Right lobe of liver (tissue), 4 donors: ENCODE results near the gene CAMKMT.

Source experiments
- POLR2A ChIP-seq: fragments of 450-650 bp; IDR thresholded peaks from one replicate; pipeline ENCODE4 v1.6.1; 2017; ENCODE audit warnings: antibody characterized with exemption, mild to moderate bottlenecking
- TF ChIP-seq, protein P1 (sequence below), 4 donors: fragments of 200-600 bp in 3 of 4; fragments of 450-650 bp in 1 of 4; IDR thresholded peaks; one replicate each; pipeline versions ENCODE4 v1.5.1 to v1.8.0; 2016 to 2022; ENCODE audit warnings: antibody characterized with exemption in 4 of 4, mild to moderate bottlenecking in 2 of 4
- donor health status: DM: no; HTN: no; CAD: no.
- donor health status: DM: no; HTN: no; CAD: no.
- donor health status: DM: no; HTN: yes; CAD: no.

DNA sequence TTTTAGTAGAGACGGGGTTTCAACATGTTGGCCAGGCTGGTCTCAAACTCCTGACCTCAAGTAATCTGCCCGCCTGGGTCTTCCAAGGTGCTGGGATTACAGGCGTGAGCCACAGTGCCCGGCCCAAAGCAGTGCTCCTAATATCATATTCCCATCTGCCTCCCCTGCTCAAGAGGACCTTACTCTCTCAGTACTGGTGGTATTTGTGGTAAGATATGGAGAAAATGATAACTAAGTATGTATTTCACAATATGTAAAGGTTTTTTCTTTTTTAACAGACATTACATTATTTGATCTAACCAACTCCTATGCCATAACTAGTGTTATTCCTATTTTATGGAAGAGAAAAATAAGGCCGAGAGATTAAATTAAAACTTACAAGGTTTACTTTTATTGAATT is 201.0 kb downstream of the CAMKMT start:
- TF ChIP-seq POLR2A, result no peak
- TF ChIP-seq, protein P1, sequence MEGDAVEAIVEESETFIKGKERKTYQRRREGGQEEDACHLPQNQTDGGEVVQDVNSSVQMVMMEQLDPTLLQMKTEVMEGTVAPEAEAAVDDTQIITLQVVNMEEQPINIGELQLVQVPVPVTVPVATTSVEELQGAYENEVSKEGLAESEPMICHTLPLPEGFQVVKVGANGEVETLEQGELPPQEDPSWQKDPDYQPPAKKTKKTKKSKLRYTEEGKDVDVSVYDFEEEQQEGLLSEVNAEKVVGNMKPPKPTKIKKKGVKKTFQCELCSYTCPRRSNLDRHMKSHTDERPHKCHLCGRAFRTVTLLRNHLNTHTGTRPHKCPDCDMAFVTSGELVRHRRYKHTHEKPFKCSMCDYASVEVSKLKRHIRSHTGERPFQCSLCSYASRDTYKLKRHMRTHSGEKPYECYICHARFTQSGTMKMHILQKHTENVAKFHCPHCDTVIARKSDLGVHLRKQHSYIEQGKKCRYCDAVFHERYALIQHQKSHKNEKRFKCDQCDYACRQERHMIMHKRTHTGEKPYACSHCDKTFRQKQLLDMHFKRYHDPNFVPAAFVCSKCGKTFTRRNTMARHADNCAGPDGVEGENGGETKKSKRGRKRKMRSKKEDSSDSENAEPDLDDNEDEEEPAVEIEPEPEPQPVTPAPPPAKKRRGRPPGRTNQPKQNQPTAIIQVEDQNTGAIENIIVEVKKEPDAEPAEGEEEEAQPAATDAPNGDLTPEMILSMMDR (IDR thresholded peaks at IDR 0.05), result no peak
